ENCODE results near the gene S100Z. TPM values are rescaled to one million over a fixed set of nuclear protein-coding genes. Genes with fewer than 3 reads are reported as not detected.

The S100Z gene
- total and polyA plus RNA-seq, 2 of the 8 experiments (the other 6 are each of a cell fraction or from before 2014, with no cell fraction given), result 0.30 TPM; not detected in 1

- no peak overlapping the region for H2AFZ ChIP-seq (ENCODE audit: low read length)
- no peak for TF ChIP-seq SUZ12 (IDR thresholded peaks at IDR 0.05; ENCODE audit: low read length)
- no peak for TF ChIP-seq JUN (IDR thresholded peaks at IDR 0.05; ENCODE audit: low read depth, low read length)
- TF ChIP-seq GTF2F1 (IDR thresholded peaks at IDR 0.05; ENCODE audit: borderline replicate concordance, low read depth, low read length), result no peak
- TF ChIP-seq HDAC6 (IDR thresholded peaks at IDR 0.05; ENCODE audit: low read depth, low read length), result no peak
- no peak for TF ChIP-seq RXRA (IDR thresholded peaks at IDR 0.05; ENCODE audit: insufficient read depth, low read depth, low read length)
- no peak for TF ChIP-seq POLR2A (IDR thresholded peaks at IDR 0.05; ENCODE audit: control extremely low read depth in 1 of 2, low read depth in 2 of 2, low read length in 2 of 2)
- TF ChIP-seq SAP30 (IDR thresholded peaks at IDR 0.05; ENCODE audit: insufficient read depth, insufficient replicate concordance, low read length), result no peak
- no peak for TF ChIP-seq RAD21 (IDR thresholded peaks at IDR 0.05 in 1 of 2, conservative IDR thresholded peaks at IDR 0.05 in 1 of 2; ENCODE audit: low read depth in 2 of 2, low read length in 2 of 2)
- TF ChIP-seq CHD2 (IDR thresholded peaks at IDR 0.05; ENCODE audit: low read length), result no peak
- TF ChIP-seq CEBPB (IDR thresholded peaks at IDR 0.05; ENCODE audit: low read depth, low read length), result no peak
- no peak for TF ChIP-seq NANOG (IDR thresholded peaks at IDR 0.05; ENCODE audit: insufficient read depth, low read depth, low read length, poor library complexity, severe bottlenecking)
- no peak for TF ChIP-seq SP1 (IDR thresholded peaks at IDR 0.05; ENCODE audit: low read depth, low read length)
These were observed 96.3 kb downstream of the S100Z start for GRCh38 chr5:76946090-76946489.

More at GRCh38 chr5:76946090-76946489, 96.3 kb downstream of the S100Z start:
- Histone ChIP-seq H2BK12ac (ENCODE audit: low read depth, low read length) (no peak overlapping the region), H3K23ac (ENCODE audit: insufficient read length) (no peak overlapping the region), H3K4me1 (replicated peaks in 1 of 4; ENCODE audit: control insufficient read depth in 3 of 4, insufficient read depth in 4 of 4, low read length in 3 of 4) (no peaks in the 10 kb centered on the region), H3K18ac (ENCODE audit: extremely low read depth, low read length) (no peak overlapping the region), H2AK5ac (ENCODE audit: low read depth, low read length) (no peak overlapping the region), H4K20me1 (replicated peaks in 1 of 2; ENCODE audit: control insufficient read depth in 1 of 2, insufficient read depth in 2 of 2, low read length in 2 of 2) (peaks cover 0 to under 1% of the 10 kb centered on the region in 2 experiments), H3K36me3 (ENCODE audit: control insufficient read depth in 2 of 4, insufficient read depth in 4 of 4, low read length in 3 of 4) (no peaks in the 10 kb centered on the region), H2BK15ac (ENCODE audit: low read length) (no peak overlapping the region), H4K8ac (ENCODE audit: extremely low read depth, insufficient read depth, low read length) (no peak overlapping the region), H3K79me1 (ENCODE audit: low read depth, low read length) (no peaks in the 10 kb centered on the region), H3K9me3 (ENCODE audit: insufficient read depth in 2 of 2, low read depth in 1 of 2, low read length in 1 of 2) (no peaks in the 10 kb centered on the region), H3K56ac (replicated peaks; ENCODE audit: insufficient read length, low read depth, low read length) (no peak overlapping the region), H3K14ac (ENCODE audit: insufficient read length) (no peak overlapping the region), H2BK120ac (replicated peaks; ENCODE audit: low read depth, low read length) (no peak overlapping the region), H3K4me2 (ENCODE audit: insufficient read depth in 1 of 2, low read depth in 2 of 2, low read length in 2 of 2) (no peak overlapping the region), H3K27ac (ENCODE audit: low read depth, low read length) (no peak overlapping the region), H4K5ac (ENCODE audit: insufficient read length, low read depth, low read length) (no peak overlapping the region), H3K4ac (replicated peaks; ENCODE audit: insufficient read length, low read depth, low read length) (no peak overlapping the region), H2BK20ac (ENCODE audit: low read length) (no peak overlapping the region), H4K91ac (replicated peaks; ENCODE audit: insufficient read length, low read length) (no peak overlapping the region), H3K23me2 (ENCODE audit: low read depth, low read length) (no peaks in the 10 kb centered on the region; the same call in 1 of the 2 replicates), H3K4me3 (ENCODE audit: extremely low read depth in 1 of 4, insufficient read depth in 2 of 4, low read depth in 3 of 4, low read length in 4 of 4) (no peak overlapping the region), H3K27me3 (replicated peaks in 1 of 4; ENCODE audit: control insufficient read depth in 3 of 4, extremely low read depth in 1 of 4, insufficient read depth in 3 of 4, low read length in 3 of 4) (peaks cover 0 to under 1% (median 0%) of the 10 kb centered on the region in 4 experiments; a peak in 1 of 7 replicates), H3K79me2 (ENCODE audit: control insufficient read depth in 1 of 2, insufficient read depth in 2 of 2, low read length in 2 of 2) (no peaks in the 10 kb centered on the region), H2BK5ac (ENCODE audit: low read depth, low read length) (no peak overlapping the region), H3K9ac (replicated peaks in 1 of 4; ENCODE audit: extremely low read depth in 1 of 4, low read depth in 3 of 4, low read length in 3 of 4) (no peak overlapping the region)
- ChIA-PET POLR2A (ENCODE audit: partially characterized antibody) (no interaction called here), CTCF (ENCODE audit: partially characterized antibody) (no interaction called here)
- no peak for FAIRE-seq
- WGBS, 2 experiments (ENCODE audit: extremely low coverage in 1 of 2, insufficient coverage in 1 of 2, insufficient read length in 1 of 2, insufficient replicate concordance in 2 of 2, low coverage in 1 of 2, low lambda C conversion rate in 2 of 2, missing lambda C conversion rate in 1 of 2), result 92% methylated on average over 2 of the region's 2 CpGs; no CpG with 5 or more reads in 1 of the 2 experiments
- no peak for DNase-seq (ENCODE audit: low read depth in 1 of 2, low spot score in 2 of 2)
